ENCODE results near the gene GLRA2.

Gene GLRA2

DNA sequence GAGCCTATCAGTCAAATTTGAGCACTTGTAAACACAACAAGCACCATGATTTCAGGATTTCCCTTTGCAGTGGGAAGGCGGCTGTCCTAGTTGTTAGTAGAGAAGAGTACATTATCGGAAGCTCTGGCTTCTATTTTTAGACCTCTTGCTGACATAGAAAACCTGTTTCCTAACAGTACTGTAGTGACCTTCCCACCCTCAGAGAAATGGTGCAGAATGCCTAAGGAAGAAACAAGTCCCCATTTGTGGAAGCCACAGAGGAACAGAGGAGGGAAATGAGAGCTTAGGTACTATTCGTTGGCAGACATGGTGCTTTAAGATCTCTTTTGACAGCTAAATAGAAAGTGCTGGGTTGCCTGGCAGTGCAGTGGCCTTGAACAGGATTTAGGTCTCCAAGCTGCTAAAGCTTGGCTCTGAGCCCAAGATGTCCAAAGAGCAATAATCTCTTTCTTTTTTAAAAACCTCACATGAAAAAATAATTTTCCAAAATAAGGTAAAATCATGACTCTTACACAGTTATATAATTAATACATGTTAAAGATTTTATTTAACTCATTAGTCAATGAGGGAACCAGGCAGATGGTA, 24.9 kb downstream of the GLRA2 start:
- TF ChIP-seq, protein P1, sequence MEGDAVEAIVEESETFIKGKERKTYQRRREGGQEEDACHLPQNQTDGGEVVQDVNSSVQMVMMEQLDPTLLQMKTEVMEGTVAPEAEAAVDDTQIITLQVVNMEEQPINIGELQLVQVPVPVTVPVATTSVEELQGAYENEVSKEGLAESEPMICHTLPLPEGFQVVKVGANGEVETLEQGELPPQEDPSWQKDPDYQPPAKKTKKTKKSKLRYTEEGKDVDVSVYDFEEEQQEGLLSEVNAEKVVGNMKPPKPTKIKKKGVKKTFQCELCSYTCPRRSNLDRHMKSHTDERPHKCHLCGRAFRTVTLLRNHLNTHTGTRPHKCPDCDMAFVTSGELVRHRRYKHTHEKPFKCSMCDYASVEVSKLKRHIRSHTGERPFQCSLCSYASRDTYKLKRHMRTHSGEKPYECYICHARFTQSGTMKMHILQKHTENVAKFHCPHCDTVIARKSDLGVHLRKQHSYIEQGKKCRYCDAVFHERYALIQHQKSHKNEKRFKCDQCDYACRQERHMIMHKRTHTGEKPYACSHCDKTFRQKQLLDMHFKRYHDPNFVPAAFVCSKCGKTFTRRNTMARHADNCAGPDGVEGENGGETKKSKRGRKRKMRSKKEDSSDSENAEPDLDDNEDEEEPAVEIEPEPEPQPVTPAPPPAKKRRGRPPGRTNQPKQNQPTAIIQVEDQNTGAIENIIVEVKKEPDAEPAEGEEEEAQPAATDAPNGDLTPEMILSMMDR (IDR thresholded peaks at IDR 0.05): no peak

DNA sequence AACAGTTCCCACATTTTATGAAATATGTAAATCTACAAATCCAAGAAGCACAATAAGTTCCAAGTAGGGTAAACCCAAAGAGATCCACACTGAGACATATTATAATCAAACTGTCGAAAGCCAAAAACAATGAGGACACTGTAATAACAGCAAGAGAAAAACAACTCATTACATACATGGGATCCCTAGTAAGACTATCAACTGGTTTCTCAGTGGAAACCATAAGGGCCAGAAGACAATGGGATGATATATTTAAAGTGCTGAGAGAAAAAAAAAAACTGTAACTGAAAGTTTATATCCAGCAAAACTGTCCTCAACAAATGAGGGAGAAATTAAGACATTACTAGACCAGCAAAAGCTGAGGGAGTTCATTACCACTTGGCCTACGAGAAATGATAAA, 34.7 kb downstream of the GLRA2 start:
- TF ChIP-seq, protein P1 (IDR thresholded peaks at IDR 0.05): no peak

DNA sequence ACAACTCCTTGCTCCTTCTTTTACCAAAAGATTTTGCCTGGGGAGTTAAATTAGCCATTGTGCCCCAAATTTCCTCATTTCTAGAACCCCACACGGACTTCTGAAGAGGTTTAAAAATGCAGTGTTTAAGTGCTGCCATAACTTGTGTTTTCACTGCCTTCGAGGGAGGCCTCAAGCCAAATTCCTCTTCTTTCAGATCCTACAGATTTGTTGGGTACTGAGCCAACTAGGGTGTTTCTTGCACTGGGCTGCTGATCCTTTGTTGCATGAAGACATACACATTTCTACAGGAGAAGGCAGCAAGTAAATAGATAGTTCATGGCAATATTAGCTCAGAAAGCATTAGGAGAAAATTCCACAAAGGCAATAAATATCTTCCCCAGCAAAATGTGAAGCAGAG, 43.8 kb downstream of the GLRA2 start:
- TF ChIP-seq, protein P1 (IDR thresholded peaks at IDR 0.05): no peak

DNA sequence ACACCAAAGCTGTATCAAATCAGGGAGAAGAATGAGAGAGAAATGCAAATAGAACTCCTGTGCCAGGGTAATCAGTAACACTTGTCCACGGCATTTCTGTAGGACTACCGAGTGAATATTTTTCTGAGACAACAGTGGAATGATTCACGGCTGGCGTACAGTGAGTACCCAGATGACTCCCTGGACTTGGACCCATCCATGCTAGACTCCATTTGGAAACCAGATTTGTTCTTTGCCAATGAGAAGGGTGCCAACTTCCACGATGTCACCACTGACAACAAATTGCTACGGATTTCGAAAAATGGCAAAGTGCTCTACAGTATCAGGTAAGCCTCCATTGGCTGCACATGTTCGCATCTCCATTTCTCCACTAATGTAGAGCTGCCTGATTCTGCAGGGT, 51.7 kb downstream of the GLRA2 start:
- TF ChIP-seq, protein P1 (IDR thresholded peaks at IDR 0.05): no peak

DNA sequence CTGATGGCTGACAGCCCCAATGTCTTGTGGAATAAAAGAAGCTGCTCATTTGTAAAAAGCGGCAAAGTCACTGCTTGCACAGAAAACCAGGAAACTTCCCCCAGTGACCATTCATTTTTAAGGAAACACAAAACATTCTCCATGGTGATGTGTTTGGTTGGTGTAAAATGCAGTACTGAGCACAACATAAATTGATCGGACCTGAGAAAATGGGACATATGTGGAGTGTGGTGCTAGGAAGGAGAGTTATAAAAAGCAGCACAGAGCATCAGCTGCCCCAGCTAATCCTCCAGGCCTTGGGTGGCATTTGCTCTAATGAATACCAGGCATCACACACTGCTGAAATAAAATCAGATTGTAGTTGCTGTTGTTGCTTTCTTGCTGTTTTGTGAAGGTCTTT, 55.2 kb downstream of the GLRA2 start:
- TF ChIP-seq, protein P1 (IDR thresholded peaks at IDR 0.05): no peak

DNA sequence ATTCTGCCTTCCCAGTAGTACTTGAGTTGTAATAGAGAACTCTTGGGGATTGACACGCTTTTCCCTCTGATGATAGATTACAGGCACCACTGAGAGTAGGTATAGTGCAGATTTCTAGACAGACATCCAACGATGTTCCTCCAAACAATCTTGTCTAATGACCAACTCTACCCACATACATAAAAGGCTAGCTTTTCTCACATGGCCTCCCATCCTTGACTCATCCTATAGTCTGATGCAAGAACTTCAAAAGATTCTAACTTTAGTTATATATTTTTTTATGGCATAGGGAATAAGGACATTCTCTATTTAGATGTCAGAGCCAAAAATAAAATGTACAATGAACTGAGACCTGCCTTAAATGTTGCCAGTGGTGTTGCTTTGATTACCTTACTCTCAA, 60.9 kb downstream of the GLRA2 start:
- TF ChIP-seq, protein P1 (IDR thresholded peaks at IDR 0.05): no peak

DNA sequence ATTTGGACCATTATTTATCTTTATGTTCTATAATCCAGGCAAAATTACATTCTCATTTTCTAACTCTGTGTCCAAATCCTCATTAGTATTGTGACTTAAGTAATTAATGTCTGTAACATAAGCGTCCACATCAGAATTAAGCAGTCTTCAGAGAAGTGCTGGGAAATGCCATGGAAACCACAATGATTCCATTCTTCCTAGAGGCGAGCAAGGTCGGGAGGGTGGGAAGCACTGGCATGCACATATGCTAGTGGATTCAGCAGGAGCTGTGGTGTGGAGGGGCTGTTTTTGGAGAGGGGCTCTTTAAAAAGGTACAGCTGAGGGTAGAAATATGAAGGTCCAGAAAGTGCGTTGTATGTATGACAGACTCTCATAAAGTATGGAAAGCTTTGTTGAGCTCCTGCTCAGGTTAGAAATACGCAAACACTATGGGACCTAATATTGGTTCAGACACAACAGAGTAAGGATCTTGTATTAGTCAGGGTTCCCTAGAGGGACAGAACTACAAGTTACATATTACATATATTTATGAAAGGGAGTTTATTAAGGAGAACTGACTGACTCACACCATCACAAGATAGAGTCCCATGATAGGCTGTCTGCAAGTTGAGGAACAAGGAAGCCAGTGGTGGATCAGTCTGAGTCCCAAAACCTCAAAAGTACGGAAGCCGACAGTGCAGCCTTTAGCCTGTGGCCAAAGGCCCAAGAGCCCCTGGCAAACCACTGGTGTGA, 61.5 kb downstream of the GLRA2 start:
- TF ChIP-seq, protein P1 (IDR thresholded peaks at IDR 0.05): no peak

All from LNCAP (cell line).